ENCODE results near the gene IGF2.

GRCh38 chr11:2180347-2180746, 41.2 kb upstream of the IGF2 start:
- no peak for TF ChIP-seq CTCF (IDR thresholded peaks at IDR 0.05)
- TF ChIP-seq POLR2AphosphoS5 (IDR thresholded peaks at IDR 0.05; ENCODE audit: low read depth, low read length) = no peak
- no peak for TF ChIP-seq TCF7L2 (IDR thresholded peaks at IDR 0.05; ENCODE audit: low read depth, low read length)

Measured in Panc1 (cell line).